HG02642 (cell line): ENCODE results near the gene PCOLCE2.
A peak's percentile ranks its signal among the peaks of the same experiment; 100 is the strongest.
"Not testable (repeated sequence)": the region's sequence is repeated elsewhere in the genome, so short reads cannot be mapped to it uniquely, and the experiment has no call there.

Experiments used
- ATAC-seq: cut with Tn5 transposase; IDR thresholded peaks from one replicate; pipeline ENCODE4 v1.9.1; 2021; ENCODE audit warnings: mild to moderate bottlenecking; ENCODE audit not compliant: unreplicated experiment, poor library complexity

PCOLCE2 gene

GRCh38 chr3:142875099-142875498 is 13.8 kb downstream of the PCOLCE2 start:
- no peak for ATAC-seq

DNA sequence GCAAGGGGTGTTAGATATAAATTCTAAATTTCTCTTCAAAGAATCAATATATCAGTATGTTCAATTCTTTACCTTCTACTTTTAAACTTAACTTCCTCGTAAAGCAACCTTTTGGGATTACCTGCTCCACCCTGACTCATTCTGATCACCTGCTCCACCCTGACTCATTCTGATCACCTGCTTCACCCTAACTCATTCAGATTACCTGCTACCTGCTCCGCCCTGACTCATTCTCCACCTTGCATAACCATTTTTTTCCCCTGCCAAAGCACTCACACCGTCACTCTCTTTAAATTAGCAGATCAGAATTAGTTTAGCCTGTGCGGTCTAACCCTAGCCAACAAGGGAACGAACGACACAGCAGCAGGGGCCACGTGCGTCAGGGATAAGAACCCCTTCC is 20.5 kb downstream of the PCOLCE2 start:
- ATAC-seq: not testable (repeated sequence)

- no peak for ATAC-seq
Measured at GRCh38 chr3:142866841-142867631, 21.8 kb downstream of the PCOLCE2 start.

- ATAC-seq: no peak
Measured at GRCh38 chr3:142863930-142864920, 24.7 kb downstream of the PCOLCE2 start.

DNA sequence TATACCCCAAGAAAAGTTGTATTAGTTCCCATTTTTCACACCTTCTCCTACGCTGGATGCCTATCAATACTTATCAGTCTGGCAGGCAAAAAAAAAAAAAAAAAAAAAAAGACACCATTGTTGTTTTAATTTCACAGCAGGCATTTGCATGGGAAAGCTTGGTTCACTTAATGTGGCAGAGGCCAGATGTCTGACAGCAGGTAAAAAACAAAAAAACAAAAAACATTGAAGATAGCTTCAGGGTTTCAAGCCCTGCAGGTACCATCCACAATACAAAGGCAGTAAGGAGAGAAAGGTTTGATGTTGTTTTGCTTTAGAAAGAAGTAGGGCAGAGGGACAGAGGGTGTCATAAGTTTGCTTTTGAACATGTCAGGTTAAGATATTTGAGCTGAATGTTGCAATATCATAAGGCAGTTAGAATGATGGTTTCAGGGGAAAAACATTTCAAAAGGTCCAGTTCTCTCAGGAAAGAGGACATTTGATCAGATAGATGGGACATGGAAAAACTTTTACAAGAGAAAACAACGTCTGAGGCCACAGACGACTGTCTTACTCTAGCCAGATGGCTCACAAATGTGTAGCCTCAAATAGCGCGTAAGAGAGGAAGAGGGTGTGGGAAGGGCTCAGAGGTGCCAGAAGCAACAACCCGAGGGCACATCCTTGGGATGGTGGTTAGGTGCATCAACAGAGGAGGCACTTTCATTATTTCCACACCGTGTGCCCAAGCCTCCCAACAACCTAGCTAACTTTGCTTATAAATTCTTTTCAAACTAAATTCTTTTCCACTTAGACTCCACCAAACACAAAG is 25.7 kb downstream of the PCOLCE2 start:
- ATAC-seq: no peak

- no peak for ATAC-seq
Measured at GRCh38 chr3:142861926-142862325, 27.0 kb downstream of the PCOLCE2 start.

GRCh38 chr3:142858043-142858442 is 30.8 kb downstream of the PCOLCE2 start:
- ATAC-seq: no peak

- ATAC-seq: no peak
Measured at GRCh38 chr3:142857056-142857455, 31.8 kb downstream of the PCOLCE2 start.

- ATAC-seq: no peak
Measured at GRCh38 chr3:142853270-142854168, 35.4 kb downstream of the PCOLCE2 start.

DNA sequence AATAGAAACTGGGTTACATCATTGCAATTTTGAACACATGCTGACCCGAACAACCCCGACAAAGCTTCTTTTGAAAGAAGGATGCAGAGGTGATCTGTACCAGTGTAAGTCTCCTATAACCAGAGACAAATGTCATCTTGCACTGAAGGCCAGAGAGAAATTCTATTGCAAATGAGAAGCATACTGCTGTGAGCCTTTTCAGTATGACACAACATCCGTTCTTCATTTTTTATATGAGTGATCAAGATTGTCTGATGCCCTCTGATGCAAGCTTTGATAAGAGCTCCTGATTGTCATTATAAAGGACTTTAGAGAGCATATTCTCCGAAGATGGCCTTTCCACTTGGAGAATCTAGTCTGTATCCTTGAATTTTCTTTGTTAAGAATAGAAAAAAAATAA is 36.9 kb downstream of the PCOLCE2 start:
- no peak for ATAC-seq

DNA sequence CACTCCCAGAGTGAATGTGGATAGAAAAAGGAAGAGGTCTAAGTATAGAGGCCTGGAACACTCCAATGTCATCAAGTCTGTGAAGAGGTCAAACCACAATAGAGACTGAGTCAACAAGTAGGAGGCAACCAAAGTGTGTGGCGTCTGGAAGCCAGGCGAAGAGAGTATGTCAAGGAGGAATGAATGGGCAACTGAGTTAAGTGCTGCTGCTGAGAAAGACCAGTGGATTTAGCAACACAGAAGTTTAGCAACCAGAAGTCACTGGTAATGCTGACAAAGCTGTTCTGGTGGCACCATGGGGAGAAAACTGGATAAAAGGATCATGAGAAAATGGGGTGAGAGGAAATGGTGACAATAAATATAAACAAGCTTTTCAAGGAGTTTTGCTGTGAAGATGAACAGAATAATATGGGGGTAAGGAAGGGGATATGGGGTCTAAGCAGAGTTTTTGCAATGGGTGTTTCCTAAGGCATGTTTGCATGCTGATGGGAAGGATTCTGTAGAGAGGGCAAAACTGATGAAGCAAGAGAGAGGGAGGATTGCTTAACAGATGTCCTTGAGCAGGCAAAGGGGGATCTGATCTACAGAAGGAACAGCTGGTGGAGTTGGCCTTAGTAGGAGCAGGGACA is 38.4 kb downstream of the PCOLCE2 start:
- ATAC-seq: no peak

- ATAC-seq: no peak
Measured at GRCh38 chr3:142849148-142849547, 39.7 kb downstream of the PCOLCE2 start.

GRCh38 chr3:142846779-142847577 is 41.9 kb downstream of the PCOLCE2 start:
- no peak for ATAC-seq

- no peak for ATAC-seq
Measured at GRCh38 chr3:142844339-142844977, 44.4 kb downstream of the PCOLCE2 start.

DNA sequence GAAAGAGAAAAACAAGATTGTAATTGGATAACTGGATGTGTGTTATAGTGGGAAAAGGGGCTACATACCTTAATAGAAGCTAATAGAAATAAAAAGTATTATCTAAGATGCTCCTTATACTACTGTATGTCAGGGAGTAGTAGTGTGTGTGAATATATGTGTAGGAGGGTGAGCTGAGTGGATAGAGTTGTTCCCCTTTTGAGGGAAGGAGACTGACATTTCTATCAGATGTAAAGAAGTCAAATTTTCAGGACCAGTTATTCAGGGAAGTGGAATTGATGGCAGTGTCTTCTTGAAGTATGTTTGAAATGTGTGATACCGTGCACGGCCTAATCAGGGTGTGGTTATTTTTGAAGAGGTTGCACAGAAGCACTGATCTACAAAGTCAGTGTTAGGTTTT is 49.1 kb downstream of the PCOLCE2 start:
- no peak for ATAC-seq

- ATAC-seq: no peak
Measured at GRCh38 chr3:142837526-142837925, 51.4 kb downstream of the PCOLCE2 start.

GRCh38 chr3:142828703-142829305 is 60.1 kb downstream of the PCOLCE2 start:
- ATAC-seq: peak; percentile 99
